NCI-H748 (cell line): ENCODE data around the gene UBE2F.

Source experiments
- DNase-seq: peaks from one replicate; lab custom pipeline; 2025; ENCODE audit not compliant: unreplicated experiment; lab: John Stamatoyannopoulos, UW

The UBE2F gene, protein sequence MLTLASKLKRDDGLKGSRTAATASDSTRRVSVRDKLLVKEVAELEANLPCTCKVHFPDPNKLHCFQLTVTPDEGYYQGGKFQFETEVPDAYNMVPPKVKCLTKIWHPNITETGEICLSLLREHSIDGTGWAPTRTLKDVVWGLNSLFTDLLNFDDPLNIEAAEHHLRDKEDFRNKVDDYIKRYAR

DNA sequence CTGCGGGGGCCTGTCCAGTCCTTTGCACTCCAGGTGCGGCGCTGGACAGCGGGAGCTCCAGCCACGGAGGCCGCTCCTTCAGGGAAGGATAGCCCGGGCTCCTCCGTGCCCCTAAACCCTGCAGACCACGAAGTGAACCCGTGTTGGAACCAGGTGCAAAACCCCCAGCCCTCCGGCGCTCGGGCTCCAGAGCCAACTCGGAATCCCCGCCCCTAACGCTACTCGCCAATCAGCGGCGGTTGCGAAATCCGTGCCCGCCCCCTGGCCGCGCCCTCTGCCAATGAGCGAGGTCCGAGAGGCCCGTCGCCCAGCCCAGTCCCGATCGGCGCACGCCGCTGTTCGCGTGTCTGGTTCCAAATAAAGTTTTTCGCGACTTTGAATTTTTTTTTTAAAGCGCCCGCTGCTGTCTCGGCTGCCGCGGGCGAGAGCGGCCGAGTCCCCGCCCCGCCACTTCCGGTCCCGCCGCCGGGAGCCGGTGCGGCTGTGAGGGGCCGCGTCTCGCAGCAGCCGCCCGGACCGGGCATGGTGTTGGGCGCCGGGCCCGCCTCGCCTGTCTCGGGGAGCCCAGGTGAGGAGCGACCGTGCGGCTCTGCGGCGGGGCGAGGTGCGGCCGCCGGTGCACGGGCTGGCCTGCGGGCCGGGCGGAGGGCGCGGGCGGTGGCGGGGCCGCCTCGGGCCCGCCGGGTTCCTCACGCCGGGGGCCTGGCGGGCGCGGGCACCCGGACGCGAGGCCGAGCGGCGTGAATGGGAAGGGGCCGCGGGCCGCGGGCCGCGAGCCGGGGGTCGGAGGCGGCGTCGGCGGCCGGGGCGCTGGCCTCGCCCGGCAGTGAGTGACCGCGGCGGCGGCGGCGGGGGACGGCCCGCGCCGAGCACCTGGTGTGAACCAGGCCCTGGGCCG lies at the start of gene UBE2F:
Gene UBE2F (plus strand): TSS at position 450 of the 898 bp plus-strand sequence. CDS start 6,094 bp downstream, outside the sequence.
- peak; percentile 98 for DNase-seq

DNA sequence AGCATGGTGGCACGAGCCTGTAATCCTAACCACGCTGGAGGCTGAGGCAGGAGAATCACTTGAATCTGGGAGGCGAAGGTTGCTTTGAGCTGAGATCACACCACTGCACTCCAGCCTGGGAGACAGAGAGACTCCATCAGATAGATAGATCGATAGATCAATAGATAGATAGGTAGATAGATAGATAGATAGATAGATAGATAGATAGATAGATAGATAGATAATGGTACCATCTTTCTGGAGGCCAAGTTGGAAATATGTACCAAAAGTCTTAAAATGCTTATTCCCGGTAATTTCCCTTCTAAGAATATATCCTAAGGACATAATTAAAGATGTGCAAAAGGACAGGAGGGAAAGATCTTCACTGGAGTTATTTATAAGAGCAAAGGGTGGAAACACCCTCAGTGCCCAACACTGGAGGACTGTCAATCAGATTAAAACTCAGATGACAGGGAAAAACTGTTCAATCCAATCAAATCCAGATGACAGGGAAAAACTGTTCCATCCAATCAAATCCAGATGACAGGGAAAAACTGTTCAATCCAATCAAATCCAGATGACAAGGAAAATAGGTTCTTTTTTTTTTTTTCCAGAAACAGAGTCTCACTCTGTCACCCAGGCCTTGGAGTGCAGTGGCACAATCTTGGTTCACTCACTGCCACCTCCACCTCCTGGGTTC lies 49.0 kb upstream of the UBE2F start:
- no peak for DNase-seq

DNA sequence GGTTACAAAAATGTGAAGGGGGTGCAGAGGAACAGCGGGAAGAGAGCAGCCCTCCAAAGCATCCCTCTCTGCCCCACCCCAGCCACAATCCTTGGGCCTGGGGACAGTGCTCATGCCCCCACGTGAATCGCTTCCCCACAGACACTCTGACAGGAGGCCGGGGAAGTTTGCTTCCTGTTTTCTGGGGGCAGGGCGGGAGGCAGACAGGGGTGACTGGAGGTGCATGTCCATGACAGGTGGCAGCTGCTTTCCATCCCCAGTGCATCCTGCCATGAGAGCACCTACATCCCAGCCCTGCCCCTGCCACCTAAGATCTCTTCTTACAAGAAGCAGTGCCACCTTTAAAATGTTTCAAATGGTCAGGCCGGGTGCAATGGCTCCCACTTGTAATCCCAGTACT lies 47.2 kb upstream of the UBE2F start:
- no peak for DNase-seq

DNA sequence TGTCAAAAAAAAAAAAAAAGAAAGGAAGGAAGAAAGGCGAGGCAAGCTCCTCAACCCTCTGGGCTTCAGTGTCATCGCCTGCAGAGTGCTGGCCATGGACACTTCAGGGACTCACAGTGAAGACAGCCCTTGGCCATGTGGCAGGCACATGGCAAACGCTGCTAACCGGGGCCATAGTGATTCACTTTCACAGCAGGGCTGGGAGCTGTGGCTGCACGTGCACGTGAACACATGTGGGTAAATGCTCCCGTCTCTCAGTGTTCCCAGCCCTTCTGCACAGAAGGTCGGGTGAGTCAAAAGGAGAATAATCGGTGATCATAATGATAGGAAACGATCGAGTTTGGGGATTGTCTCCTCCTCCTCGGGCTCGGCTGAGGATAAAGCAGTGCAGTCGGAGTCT lies 46.1 kb upstream of the UBE2F start:
- DNase-seq: no peak

DNA sequence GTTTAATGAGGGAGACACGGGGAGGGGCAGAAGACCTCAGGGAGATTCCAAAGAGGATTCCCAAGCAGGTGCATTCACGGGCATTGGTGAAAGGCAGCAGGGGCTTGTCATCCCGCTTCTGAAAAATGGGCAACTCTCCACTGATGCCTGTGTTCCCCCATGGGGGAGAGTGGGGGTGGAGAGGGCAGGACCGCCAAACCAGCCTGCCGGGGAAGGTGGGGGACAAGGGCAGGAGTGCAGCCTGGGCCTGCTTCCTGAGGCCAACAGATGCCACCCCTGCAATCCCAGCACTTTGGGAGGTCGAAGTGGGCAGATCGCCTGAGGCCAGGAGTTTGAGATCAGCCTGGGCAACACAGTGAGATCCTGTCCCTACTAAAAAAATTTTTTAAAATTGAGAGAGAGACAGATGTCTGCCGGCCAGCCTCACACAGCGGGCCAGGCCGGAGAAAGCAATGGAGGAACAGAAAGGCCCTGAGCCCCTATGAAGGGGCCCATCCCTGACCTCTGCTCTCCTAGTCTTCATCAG lies 44.8 kb upstream of the UBE2F start:
- no peak for DNase-seq

DNA sequence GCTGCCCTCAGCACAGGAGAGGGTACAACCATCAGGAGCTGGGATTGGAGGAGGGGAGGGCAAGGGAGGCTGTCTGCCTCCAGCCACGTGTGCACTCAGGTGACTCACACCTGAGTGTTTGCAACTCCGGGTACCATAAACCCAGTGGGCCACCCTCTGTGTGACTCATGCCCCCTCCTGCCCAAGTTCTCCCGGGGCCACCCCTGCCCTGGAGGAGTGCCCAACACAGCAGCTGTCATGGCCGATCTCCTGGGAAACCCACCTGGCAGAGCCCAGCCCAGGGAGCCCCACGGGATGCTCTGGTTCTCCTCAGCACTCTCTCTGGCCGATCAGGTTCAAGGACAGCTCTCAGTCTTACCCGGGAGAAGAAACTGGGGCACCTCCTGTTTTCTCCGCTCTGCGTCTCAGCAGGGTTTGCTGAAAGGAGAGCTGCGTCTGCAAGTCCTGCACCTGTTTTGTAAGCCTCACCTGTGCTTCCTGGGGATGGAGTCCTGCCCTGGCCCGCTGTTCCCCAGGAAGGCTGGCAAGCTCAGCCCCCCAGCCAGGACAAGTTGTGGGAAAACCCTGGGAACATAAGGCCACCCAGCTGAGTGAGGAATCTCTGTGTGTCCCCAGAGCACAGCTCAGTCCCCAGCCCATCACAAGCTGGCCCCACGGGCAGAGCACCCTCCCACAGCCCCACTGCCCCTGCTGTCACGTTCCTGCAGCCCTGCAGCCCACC lies 44.0 kb upstream of the UBE2F start:
- DNase-seq: no peak

DNA sequence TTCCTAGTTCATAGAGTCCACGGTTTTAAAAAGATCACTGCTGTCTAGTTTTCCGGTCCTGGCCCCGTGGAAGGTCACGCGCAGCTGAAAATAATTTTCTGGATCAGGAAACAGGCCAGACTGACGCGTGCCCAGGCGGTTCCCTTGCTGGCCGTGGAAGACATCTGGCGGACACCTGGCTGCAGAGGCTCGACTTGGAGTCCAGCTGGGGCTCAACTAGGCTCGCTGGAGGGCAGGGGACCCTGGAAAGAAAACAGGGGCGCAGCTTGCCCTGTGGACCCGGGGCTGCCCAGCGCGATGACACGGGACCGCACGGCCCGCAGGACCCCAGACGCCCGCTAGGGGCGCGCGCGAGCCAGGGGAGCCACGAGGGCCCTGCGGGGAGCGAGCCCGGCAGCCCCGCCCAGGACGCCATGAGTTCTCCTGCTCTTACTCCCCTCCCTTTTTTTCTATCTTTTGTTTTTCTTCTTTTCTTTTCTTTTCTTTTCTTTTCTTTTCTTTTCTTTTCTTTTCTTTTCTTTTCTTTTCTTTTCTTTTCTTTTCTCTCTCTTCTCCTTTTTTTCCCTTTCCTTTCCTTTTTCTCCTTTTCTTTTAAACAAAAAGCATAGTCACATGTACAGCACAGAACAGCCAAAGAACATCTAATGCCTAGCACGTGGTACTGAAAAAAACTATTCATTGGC lies 43.2 kb upstream of the UBE2F start:
- DNase-seq: no peak

DNA sequence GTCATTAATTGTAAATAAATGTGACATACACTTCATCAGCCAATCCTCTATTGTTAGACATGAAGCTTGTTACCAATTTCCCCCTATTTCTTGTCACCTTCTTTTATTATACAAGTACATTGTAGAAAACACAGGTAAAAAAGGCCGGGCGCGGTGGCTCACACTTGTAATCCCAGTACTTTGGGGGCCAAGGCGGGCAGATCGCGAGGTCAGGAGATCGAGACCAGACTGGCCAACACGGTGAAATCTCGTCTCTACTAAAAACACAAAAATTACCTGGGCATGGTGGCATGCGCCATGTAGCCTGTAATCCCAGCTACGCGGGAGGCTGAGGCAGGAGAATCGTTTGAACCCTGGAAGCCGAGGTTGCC lies 42.7 kb upstream of the UBE2F start:
- DNase-seq: no peak

DNA sequence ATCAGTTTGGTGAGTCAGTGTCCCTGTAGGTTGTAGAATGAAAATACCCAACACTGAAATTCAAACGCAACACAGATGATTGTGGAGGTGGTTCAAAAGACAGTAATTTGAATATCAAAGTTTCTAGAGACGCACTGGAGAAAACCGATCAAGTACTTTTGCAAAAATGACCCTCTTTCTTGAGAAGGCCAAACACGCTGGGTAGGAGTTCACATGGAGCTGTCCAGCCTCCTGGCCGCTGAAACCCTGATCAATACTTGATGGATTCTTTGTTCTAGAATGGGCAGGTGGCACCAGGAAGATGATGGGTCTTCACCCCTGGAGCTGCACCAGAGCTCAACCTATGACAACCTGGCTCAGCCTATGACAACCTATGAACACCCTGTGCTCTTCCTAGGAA lies 39.7 kb upstream of the UBE2F start:
- no peak for DNase-seq

DNA sequence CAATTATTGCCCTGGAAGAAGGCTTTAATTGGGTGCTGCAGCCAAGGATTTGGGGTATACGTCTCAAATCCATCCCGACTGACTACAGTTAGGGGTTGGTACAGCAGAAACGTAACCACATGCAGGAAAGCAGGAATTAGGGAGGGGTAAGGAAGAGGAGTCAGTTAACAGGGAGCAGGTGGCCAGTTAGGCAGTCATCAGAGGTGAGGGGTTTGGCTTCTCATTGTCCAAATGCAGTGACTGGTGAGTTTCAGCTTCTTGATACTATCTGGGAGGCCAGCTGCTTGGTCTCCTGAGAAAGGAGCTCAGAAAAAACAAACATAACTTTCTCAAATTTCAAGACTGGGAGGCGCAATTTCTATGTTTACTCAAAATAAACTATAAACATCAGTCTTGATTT lies 38.8 kb upstream of the UBE2F start:
- DNase-seq: peak; percentile 39

DNA sequence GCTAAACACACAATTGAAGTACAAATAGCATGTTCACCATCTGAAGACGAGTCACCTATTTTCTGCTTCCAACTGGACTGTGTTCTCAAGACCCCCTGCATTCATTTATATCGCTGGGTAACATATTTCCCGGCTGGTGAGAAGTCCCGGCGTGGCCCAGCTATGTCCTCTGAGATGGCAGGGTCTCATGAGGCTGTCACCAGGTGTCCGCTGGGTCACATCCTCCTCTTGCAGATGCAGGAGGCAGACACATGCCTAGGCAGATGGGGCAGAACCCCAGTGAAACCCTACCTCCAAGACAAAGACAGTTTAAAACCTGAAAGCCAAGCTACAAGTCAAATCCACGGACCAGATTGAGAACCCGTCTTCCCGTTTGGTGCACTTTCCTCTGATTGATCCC lies 36.8 kb upstream of the UBE2F start:
- no peak for DNase-seq

DNA sequence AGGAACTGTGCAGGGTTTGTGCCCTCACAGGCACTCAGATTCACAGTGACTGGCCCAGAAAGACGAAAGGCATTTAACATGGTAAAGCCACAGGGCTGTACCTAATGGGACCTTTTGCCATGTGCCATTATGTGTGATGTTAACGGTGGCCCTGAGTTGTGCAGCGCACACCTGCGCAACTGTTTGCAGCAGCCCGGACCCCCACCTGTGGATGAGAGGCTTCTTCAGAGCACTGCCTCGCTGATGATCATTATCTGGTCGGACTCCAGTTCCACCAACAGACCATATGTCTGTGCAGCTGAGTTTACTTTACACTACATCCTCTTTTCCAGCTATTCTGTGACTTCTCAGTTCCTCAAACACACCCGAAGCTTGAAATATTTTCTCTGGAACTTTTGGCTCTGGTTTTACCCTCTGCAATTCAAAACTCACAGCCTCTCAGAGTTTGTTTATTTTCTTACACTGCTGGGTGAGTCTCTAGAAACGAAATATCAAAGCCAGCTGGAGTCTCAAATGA lies 35.6 kb upstream of the UBE2F start:
- no peak for DNase-seq

DNA sequence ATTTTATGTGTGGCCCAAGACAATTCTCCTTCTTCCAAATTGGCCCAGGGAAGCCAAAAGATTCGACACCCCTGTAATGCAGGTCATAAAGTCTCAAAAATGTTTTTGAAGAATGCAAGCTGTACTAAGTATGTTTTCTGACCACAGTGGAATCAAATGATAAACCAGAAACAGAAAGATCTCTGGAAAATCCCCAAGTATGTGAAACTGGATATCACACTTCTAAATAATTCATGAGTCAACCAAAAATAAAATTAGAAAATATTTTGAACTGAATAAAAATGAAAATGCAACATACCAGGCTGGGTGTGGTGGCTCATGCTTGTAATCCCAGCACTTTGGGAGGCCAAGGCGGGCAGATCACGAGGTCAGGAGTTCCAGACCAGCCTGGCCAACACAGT lies 34.1 kb upstream of the UBE2F start:
- no peak for DNase-seq

DNA sequence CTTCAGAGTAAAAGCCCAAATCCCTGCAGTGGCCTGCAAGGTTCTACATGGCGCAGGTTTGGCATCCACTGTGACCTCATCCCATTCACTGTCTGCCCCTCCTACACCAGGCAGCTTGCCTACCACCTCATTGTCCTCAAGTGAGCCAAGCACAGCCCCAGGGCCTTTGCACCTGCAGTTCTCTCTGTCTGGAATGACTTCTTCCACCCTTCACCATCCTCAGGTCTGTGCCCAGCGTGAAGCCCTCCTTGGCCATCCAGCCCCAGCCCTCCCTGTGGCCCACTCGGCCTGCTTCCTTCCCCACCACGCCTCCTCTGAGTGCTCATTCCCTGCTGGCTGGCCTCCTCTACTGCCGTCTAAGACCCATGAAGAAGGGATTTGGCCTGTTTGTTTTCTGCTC lies 32.6 kb upstream of the UBE2F start:
- no peak for DNase-seq

DNA sequence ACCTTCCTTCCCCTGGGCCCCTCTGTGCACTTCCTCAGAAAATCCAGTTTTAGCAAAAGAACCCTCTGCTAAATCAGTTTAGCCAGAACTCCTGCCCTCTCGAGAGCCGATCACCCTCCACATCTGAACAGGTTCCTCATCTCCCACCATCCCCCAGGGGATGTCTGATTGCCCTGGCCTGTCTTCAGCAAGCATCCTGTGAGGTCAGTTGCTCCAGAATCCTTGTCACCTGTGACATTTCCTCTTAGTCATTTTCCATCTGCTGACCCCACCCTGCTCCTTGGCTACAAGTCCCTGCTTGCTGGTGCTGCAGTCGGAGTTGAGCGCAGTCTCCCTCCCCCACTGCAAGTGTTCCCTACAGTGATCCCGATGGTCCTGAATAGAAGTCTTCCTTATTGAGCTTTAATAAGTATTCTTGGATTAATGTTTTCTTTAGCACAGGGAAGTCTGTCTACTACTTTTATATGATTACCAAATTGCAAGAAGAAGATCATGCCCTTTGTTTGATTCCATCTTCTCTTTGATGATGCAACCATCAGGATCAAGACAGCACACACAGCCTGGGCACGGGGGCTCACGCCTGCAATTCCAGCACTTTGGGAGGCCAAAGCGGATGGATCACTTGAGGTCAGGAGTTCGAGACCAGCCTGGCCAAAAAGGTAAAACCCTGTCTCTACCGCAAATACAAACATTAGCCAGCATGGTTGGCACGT lies 30.9 kb upstream of the UBE2F start:
- DNase-seq: no peak

DNA sequence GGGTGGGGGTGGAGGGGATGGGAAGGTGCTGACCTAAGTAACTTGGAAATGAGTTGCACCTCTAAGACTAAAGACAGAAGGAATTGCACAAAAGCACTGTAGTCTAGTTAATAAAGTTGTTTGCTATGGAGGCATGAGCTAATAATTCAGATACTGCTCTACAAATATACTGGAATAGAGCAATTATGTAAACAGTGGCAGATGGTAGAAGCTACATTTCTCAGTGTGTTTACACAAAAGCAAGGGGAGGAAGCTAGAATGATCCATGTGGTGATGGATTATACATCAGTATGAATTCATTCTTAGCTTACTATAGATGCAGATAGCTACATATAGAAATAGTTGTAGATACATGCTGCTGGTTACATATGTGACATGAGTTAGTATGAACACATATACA lies 27.6 kb upstream of the UBE2F start:
- DNase-seq: peak; percentile 79

DNA sequence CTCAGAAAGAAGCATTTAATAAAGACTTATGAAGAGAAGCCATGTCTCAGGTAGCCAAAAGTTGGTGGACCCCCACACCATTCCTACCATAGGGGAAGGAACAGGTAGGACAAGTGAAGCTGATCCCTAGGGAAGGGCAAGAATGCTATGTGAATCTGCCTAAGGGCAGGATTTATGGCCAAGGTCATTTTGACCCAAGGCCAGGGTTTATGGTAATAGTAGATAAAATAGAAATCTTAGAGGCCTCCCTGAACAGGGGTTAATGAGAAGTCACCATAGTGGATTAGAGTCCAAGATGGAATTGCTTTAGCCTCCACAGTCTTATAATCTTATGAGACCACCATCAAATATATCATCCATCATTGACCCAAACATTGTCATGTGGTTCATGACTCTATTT lies 26.0 kb upstream of the UBE2F start:
- DNase-seq: no peak

DNA sequence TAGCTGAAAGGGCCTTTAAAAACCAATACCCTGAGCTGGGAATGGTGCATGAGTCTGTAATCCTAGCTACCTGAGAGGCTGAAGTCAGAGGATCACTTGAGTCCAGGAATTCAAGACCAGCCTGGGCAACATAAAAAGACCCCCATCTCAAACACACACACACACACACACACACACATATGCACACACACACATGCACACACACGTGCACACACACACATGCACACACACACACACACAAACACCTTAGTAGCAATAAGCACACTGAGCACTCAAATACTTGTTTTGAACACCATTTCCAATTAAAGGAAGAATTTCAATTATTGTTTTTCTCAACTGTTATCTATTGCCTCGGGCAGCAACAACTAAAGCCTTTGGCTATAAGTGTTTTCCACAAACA lies 25.6 kb upstream of the UBE2F start:
- no peak for DNase-seq

DNA sequence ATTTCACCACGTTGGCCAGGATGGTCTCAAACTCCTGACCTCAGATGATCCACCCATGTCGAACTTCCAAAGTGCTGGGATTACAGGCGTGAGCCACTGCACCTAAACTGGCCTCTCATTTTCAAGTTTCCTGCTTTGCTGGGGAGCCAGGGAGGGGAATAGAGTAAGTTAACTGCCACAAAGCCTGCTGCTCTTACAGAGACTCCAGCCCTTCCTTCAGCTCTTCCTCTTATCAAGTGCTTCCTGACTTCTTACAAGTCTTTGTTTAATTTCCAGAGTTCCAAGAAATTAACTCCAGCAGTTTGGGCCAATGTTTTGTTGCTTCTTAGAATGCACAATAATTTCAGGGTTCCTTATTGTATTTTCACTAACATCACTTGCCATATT lies 24.3 kb upstream of the UBE2F start:
- no peak for DNase-seq
